BJ (cell line): ENCODE data around the gene SENP3. TPM values are rescaled to one million over a fixed set of nuclear protein-coding genes. Genes with fewer than 3 reads are reported as not detected.

Experiments used
- CTCF ChIA-PET: fragments of 350-600 bp; formaldehyde crosslinking; extraction: SDS; loops from one replicate; lab custom pipeline; 2021; ENCODE audit warnings: antibody characterized with exemption, inconsistent platforms; lab: Yijun Ruan, JAX
- POLR2A ChIA-PET: fragments of 300-600 bp; sonication (Branson Sonifier 250); formaldehyde crosslinking; extraction: SDS; loops from one replicate; lab custom pipeline; 2021; ENCODE audit warnings: antibody characterized with exemption; lab: Charles Lee
- DNase-seq: peaks from one replicate; pipeline ENCODE4 v3.0.0-alpha.2; 2011; ENCODE audit warnings: low read depth
- H3K27me3 ChIP-seq: 2 replicates; pipeline ENCODE4 v1.6.0; 2011; ENCODE audit warnings: low read length; ENCODE audit not compliant: control insufficient read depth, insufficient read depth
- H3K36me3 ChIP-seq: 2 replicates; pipeline ENCODE4 v1.5.1; 2011; ENCODE audit warnings: low read length; ENCODE audit not compliant: control insufficient read depth, insufficient read depth
- H3K4me3 ChIP-seq: 2 replicates; pipeline ENCODE4 v1.5.1; 2011; ENCODE audit warnings: low read depth, mild to moderate bottlenecking, control low read depth, low read length
- CTCF ChIP-seq: IDR thresholded peaks from 2 replicates; pipeline ENCODE4 v1.5.1; 2011; ENCODE audit warnings: low read depth, mild to moderate bottlenecking, control low read depth, inconsistent platforms, low read length, moderate library complexity; ENCODE audit not compliant: insufficient read depth
- polyA plus RNA-seq: library from polyadenylated mRNA; depleted of rRNA; stranded (reverse); fragments of >200 nt; gene quantifications from 2 replicates; pipeline ENCODE4 v1.2.3, GENCODE V29; 2011

The SENP3 gene
- polyA plus RNA-seq, 1 experiment: 72.2 TPM

GRCh38 chr17:7555320-7555948 is 6.3 kb upstream of the SENP3 start:
- DNase-seq: no peak
- ChIA-PET CTCF (interaction anchor here (0.5 to 1.4 kb wide), 4 partner anchors 22 to 117 kb away, joined by 3 to 4 read pairs (median 3); partner anchors contain the start of gene FGF11), POLR2A (interaction anchor here (0.5 to 0.6 kb wide), 2 partner anchors 67 to 117 kb away, joined by 3 to 5 read pairs; no protein-coding TSS in a partner anchor)
- no peaks in the 10 kb centered on the region; the same call in 1 of the 2 replicates for H3K36me3 ChIP-seq
- no peak for TF ChIP-seq CTCF
- H3K27me3 ChIP-seq: no peaks in the 10 kb centered on the region
- H3K4me3 ChIP-seq: no peak overlapping the region

- ChIA-PET POLR2A (no interaction called here), CTCF (interaction anchor here (2.6 kb wide), 2 partner anchors 33 to 42 kb away, joined by 11 to 20 read pairs; partner anchors contain the start of gene SOX15)
Observed at GRCh38 chr17:7556627-7557026, 5.1 kb upstream of the SENP3 start.

GRCh38 chr17:7557147-7557764 is 4.5 kb upstream of the SENP3 start:
- no peaks in the 10 kb centered on the region for H3K27me3 ChIP-seq
- ChIA-PET CTCF (interaction anchor here (1.0 to 2.6 kb wide), 5 partner anchors 32 to 512 kb away, joined by 3 to 20 read pairs (median 9); partner anchors contain the start of gene SOX15), POLR2A (no interaction called here)
- no peak overlapping the region for H3K4me3 ChIP-seq
- TF ChIP-seq CTCF: no peak
- no peaks in the 10 kb centered on the region; the same call in 1 of the 2 replicates for H3K36me3 ChIP-seq
- DNase-seq: no peak

More at GRCh38 chr17:7556627-7557026, 5.1 kb upstream of the SENP3 start:
- Histone ChIP-seq H3K4me3 (no peak overlapping the region), H3K36me3 (no peaks in the 10 kb centered on the region; the same call in 1 of the 2 replicates), H3K27me3 (no peaks in the 10 kb centered on the region)
- no peak for DNase-seq
- TF ChIP-seq CTCF: no peak

- ChIA-PET POLR2A (interaction anchor here (0.6 kb wide), 1 partner anchor 565 kb away, joined by 3 read pairs; no protein-coding TSS in a partner anchor), CTCF (interaction anchor here (0.5 to 2.6 kb wide), 8 partner anchors 11 to 512 kb away, joined by 3 to 20 read pairs (median 3); partner anchors contain the start of gene SOX15)
- TF ChIP-seq CTCF: no peak
- H3K4me3 ChIP-seq: no peak overlapping the region
- no peaks in the 10 kb centered on the region; the same call in 1 of the 2 replicates for H3K36me3 ChIP-seq
- DNase-seq: no peak
- H3K27me3 ChIP-seq: no peaks in the 10 kb centered on the region
Observed at GRCh38 chr17:7557775-7558543, 3.8 kb upstream of the SENP3 start.
